T-helper 2 cell treated with Interferon-gamma antibody and Interleukin-4, amounts not matched to agents 100 ng/mL and 5 ng/mL, for 36 hours (primary cell): Measurements from ENCODE around the gene TMEM131. TPM values are rescaled to one million over a fixed set of nuclear protein-coding genes. Genes with fewer than 3 reads are reported as not detected.
"Not testable (repeated sequence)": the region's sequence is repeated elsewhere in the genome, so short reads cannot be mapped to it uniquely, and the experiment has no call there.

Experiments
- intact Hi-C: fragments of 100-400 bp; cut with micrococcal nuclease; formaldehyde crosslinking; loops from one replicate; pipeline ENCODE4 v1.15.1; 2023
- total RNA-seq: library from RNA; stranded (reverse); gene quantifications from 2 replicates; pipeline ENCODE4 v1.2.3, GENCODE V29; 2022

The TMEM131 gene
- total RNA-seq, 1 donor from 2014 or later, result 34.7 TPM

DNA sequence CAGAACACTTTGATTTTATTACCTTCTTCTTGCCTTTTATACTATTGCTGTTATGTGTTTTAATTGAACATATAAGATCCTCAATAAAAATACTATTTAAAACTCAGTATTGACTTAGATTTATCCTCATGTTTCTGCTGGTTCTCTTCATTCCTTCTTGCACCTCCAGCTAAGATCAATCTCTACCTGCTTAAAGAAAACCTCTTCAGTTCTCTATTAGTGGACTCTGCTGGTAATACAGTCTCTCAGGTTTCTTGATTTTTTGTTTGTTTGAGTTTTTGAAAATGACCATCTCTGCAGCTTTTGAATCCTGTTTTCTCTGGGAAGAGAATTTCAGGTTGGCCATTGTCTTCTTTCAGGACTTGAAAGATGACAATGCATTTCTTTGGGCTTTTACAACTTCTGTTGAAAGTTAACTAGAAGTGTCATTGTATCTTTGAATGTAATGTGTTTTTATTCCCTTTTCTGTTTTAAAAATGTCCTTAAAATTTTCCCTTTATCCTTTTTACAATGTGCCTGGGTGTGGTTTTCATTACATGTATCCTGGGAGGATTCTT lies 29.8 kb upstream of the TMEM131 start:
- intact Hi-C loops, result no loop called here

DNA sequence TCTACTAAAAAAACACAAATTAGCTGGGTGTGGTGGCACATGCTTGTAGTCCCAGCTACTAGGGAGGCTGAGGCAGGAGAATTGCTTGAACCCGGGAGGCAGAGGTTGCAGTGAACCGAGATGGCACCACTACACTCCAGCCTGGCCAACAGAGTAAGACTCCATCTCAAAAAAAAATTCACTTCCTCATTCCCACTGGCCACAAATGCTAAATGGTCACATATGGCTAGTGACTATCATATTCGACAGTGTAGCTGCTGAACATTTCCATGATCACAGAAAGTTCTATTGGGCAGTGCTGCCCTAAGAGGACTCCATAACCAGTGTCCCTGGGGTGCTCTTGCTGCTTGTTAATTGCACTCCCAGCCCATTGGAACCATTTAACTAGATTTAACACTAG lies 26.3 kb upstream of the TMEM131 start:
- intact Hi-C loops, result not testable (repeated sequence)

GRCh38 chr2:98020992-98021713 lies 25.4 kb upstream of the TMEM131 start:
- intact Hi-C loops, result no loop called here

GRCh38 chr2:98020516-98020915 lies 24.8 kb upstream of the TMEM131 start:
- intact Hi-C loops, result no loop called here

DNA sequence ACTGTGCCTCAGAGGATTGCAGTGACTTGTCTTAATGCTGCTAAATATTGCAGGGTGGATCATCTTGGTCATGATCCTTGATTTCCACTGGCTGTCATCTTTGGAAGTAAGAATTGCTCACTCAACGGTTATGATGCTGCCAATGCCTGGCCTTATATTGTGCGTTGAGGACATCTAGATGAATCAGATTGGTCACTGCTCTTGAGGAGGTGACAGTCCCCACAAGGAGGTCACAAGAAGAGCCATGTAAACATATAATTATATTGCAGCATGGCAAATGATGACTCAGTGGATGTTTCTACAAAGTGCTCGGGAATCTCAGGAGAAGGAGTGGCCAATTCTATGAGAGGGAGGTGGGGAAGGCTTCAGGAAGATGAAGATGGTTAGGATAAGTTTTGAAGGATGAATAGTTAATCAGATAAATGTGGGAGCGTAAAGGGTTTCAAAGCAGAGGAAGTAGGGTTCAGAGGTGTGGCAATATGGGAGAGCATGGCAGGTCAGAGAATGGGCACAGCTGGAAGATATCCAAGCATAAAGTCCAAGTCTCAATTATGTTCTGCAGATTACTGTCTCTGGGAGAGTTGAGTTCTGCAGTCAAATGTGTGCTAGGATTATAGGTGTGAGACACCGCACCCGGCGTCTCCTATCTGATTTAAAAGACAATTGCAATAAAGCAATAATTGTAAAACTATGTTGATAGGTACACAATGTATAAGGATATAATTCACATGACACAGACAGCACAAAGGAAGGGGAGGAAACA lies 21.3 kb upstream of the TMEM131 start:
- intact Hi-C loops, result no loop called here

- intact Hi-C loops, result no loop called here
These were observed 19.9 kb upstream of the TMEM131 start for GRCh38 chr2:98015671-98016070.

GRCh38 chr2:98014379-98014778 lies 18.6 kb upstream of the TMEM131 start:
- intact Hi-C loops, result no loop called here

DNA sequence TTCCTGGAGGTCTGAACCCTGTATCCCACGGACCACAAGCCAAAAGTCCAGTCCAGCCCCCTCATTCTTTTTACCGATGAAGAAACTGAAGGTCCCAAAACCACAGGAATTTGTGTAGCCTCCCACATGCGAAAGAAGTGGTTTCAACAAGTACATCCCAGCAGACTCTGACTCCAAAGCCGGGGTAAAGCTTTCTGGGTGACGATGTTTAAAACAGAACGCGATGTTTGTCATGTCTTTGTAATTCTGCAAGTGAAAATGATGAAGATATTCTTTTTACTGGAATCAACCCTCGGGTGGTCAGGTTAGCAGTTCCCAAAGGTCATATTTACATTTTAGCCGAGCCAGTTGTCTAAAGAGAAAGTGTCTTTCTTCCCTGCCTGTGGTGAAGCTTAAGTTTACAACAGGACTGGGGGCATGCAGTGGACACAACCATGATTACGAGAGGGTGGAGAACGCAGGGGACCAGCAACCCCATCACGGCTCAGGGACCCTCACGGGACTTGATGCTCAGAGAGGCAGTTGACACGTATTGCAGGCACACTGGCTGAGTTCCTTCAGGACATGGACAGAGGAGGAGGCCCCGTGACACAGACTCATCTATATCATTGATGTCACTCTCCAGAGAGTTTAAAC lies 17.8 kb upstream of the TMEM131 start:
- intact Hi-C loops, result no loop called here

DNA sequence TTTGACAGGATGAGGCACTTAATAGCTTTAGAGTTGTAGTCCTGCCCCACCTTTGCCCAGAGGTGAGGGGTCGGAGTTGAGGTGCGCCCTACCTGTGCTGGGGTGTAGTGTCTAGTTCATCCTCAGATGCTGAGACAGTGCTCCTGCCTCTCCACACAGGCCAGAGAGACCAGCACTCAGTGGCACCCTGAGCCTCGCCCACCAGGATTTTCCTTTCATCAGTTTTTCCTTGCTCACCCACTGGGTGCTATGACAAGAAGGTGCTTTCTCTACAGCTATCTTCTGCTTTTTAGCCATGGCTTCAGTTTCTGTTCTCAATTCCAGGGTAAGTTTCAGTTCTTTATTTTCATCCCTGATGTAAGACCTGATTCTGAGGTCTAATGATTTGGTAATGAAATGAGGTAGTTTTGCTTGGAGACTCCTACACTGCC lies 16.8 kb upstream of the TMEM131 start:
- intact Hi-C loops, result no loop called here

- intact Hi-C loops, result no loop called here
These were observed 14.4 kb upstream of the TMEM131 start for GRCh38 chr2:98009887-98010760.

- intact Hi-C loops, result no loop called here
These were observed 12.7 kb upstream of the TMEM131 start for GRCh38 chr2:98008415-98008814.

DNA sequence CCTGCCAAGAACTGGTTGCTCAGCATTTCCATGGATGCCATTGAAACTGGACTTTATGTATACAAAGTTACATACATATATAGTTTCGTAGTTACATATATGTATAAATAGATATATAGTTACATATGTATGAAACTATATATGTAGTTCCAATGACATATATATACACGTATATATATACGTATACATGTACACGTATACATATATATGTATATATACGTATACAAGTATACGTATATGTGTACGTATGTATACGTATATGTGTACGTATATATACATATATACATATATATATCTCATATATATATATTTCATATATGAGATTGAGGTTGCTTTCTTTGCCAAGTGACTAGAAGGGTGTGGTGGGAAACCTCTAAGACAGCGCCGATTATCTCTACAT lies 10.6 kb upstream of the TMEM131 start:
- intact Hi-C loops, result no loop called here

DNA sequence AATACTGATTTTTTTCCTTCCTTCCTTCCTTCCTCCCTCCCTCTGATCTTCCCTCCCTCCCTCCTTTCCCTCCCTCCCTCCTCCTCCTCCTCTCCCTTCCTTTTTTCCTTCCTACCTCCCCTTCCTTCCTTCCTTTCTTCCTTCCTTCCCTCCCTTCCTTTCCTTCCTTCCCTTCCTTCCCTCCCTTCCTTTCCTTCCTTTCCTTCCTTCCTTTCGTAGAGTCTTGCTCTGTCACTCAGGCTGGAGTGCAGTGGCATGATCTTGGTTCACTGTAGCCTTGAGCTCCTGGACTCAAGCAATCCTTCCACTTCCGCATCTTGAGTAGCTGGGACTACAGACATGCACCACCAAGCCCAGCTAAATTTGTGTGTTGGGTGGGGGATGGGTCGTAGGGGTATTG lies 8.9 kb upstream of the TMEM131 start:
- intact Hi-C loops, result no loop called here

DNA sequence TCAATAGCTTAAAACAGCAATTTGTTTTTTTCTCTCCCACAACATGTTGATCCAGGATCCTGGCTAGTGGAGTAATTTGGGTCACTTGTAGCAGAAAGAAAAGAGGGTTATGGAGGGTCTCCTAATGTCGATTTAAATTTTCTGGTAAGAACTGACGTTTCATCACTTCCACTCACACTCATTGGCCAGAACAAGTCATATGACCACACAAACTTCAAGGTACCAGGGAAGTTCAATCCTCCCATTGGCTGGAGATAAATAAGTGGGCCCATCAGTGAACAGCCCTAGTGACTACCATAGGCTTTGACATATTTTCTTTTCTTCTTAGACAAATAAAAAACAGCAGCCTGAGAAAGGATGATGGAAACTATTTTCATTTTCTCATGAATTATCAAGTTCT lies 8.3 kb upstream of the TMEM131 start:
- intact Hi-C loops, result no loop called here

- intact Hi-C loops, result loop anchor here (5.0 to 10.0 kb wide), 4 partner anchors 85 to 352 kb away; partner anchors contain the start of genes COX5B and VWA3B
These were observed 3.8 kb upstream of the TMEM131 start for GRCh38 chr2:97999536-97999935.

DNA sequence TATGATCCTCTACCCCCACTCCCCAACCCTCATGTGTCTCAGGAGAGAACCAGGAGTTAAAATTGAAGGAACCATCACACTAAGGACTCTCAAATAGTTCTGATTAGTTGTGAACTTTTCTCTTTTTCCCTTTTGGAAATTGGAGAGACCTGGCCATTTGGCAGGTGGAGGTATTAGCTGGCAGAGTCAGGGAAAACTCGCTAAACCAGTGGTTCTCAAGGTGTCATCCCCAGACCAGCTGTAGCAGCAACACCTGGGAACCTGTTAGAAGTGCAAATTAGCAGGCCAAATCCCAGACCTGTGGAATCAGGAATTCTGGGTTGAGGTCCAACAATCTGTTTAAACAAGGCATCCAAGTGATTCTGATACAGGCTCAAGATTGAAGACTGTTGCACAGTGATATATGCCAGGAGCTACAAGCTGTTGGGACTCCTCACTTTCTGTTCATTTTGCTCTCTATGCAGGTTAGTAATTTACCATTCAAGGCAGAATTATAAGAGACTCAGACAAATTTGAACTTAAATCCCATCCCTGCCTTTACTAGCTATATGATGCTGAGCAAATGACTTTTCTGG lies 2.8 kb upstream of the TMEM131 start:
- intact Hi-C loops, result loop anchor here (5.0 to 10.0 kb wide), 4 partner anchors 86 to 351 kb away; partner anchors contain the start of genes COX5B and VWA3B

GRCh38 chr2:97997784-97998392 lies 2.1 kb upstream of the TMEM131 start:
- intact Hi-C loops, result loop anchor here (5.0 to 10.0 kb wide), 4 partner anchors 87 to 351 kb away; partner anchors contain the start of genes COX5B and VWA3B

DNA sequence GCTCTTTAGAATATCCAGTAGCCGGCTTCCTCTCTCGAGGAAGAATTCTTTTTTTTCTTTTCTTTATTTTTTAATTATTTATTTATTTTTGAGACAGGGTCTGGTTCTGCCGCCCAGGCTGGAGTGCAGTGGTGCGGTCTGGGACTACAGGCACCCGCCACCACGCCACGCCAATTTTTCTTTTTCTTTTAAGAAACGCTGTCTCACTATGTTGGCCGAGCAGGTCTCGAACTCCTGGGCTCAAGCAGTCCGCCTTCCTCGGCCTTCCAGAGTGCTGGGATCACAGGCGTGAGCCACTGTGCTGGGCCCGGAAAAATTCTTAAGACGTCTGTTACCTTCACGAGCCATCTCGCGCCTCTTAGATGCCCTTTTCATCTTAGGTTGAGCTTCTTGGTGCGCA lies 931 bp upstream of the TMEM131 start:
- intact Hi-C loops, result loop anchor here (5.0 to 10.0 kb wide), 4 partner anchors 88 to 349 kb away; partner anchors contain the start of genes COX5B and VWA3B

- intact Hi-C loops, result loop anchor here (1.0 to 10.0 kb wide), 5 partner anchors 90 to 348 kb away; partner anchors contain the start of genes COX5B and VWA3B
These were observed 568 bp downstream of the TMEM131 start for GRCh38 chr2:97995026-97995733.
